ENCODE results near the gene NAXE. TPM values are rescaled to one million over a fixed set of nuclear protein-coding genes. Genes with fewer than 3 reads are reported as not detected.

The NAXE gene
- total RNA-seq, 1 experiment from 2014 or later: 96.6 TPM

- H2BK120ac ChIP-seq (ENCODE audit: low read depth, low read length, poor library complexity, severe bottlenecking): no peak within 1 kb of the TSS
- H4K8ac ChIP-seq (replicated peaks; ENCODE audit: insufficient read length, low read depth, low read length): no peak within 1 kb of the TSS
- H3K9ac ChIP-seq (ENCODE audit: extremely low read depth, insufficient read length, low read length): no peak within 1 kb of the TSS
- no peak within 1 kb of the TSS for H2BK15ac ChIP-seq (ENCODE audit: low read depth, low read length)
- TF ChIP-seq CTCF (conservative IDR thresholded peaks at IDR 0.05): no peak
- H2BK20ac ChIP-seq (ENCODE audit: low read depth, low read length, poor library complexity, severe bottlenecking): no peak within 1 kb of the TSS
- Mint-ChIP-seq H3K4me3 (no peak within 1 kb of the TSS; a peak in 1 of 5 replicates), H3K27me3 (ENCODE audit: low read depth) (no peaks in the 10 kb centered on the region; the same call in 1 of the 2 replicates), H3K4me1 (peaks cover 7 to 9% of the 10 kb centered on the region in 2 experiments), H3K9me3 (no peaks in the 10 kb centered on the region), H3K27ac (peak within 1 kb of the TSS in 1 of 3 experiments; percentile 25; a peak in 1 of 7 replicates), H3K36me3 (ENCODE audit: insufficient read depth in 1 of 3, low read depth in 3 of 3) (no peaks in the 10 kb centered on the region)
- H3K79me2 ChIP-seq (ENCODE audit: insufficient read depth, low read length): no peaks in the 10 kb centered on the region
- no peak within 1 kb of the TSS for H2BK5ac ChIP-seq (ENCODE audit: insufficient read length, low read length)
- no peak within 1 kb of the TSS for H3K23ac ChIP-seq (ENCODE audit: insufficient read length, low read depth, low read length)
- no peaks in the 10 kb centered on the region for H3K23me2 ChIP-seq (ENCODE audit: insufficient read length, low read depth, low read length, poor library complexity, severe bottlenecking)
- no peak within 1 kb of the TSS for H3T11ph ChIP-seq (ENCODE audit: low read length)
- WGBS (ENCODE audit: extremely low coverage, insufficient read length, low lambda C conversion rate): no CpG with 5 or more reads among the region's 5 CpGs
- H4K20me1 ChIP-seq (ENCODE audit: control insufficient read depth, insufficient read depth, insufficient read length): no peaks in the 10 kb centered on the region
- no peak within 1 kb of the TSS for H3K56ac ChIP-seq (ENCODE audit: insufficient read length, low read depth, low read length)
- H4K91ac ChIP-seq (ENCODE audit: insufficient read length, low read depth, low read length): no peak within 1 kb of the TSS
- H3K27ac ChIP-seq (ENCODE audit: insufficient read length, low read depth, low read length): no peak within 1 kb of the TSS
- H2AK5ac ChIP-seq (ENCODE audit: insufficient read length, low read length): no peak within 1 kb of the TSS
- H4K5ac ChIP-seq (ENCODE audit: insufficient read length, low read depth, low read length): no peak within 1 kb of the TSS
- DNase-seq: no peak
- H3K27me3 ChIP-seq (ENCODE audit: insufficient read depth, low read length): no peaks in the 10 kb centered on the region
- H3K4me1 ChIP-seq (ENCODE audit: insufficient read depth, low read length): no peaks in the 10 kb centered on the region
- H3K4me2 ChIP-seq (ENCODE audit: insufficient read depth, insufficient read length, low read length): no peak within 1 kb of the TSS
- no peak within 1 kb of the TSS for H2BK12ac ChIP-seq (ENCODE audit: insufficient read length, low read depth, low read length)
- H3K18ac ChIP-seq (ENCODE audit: insufficient read length, low read depth, low read length): no peak within 1 kb of the TSS
- no peaks in the 10 kb centered on the region for H3K9me3 ChIP-seq (ENCODE audit: control insufficient read depth, low read depth, low read length)
- H3K79me1 ChIP-seq (ENCODE audit: insufficient read depth, low read depth, low read length, poor library complexity, severe bottlenecking): no peaks in the 10 kb centered on the region
- no peak within 1 kb of the TSS for H3K4ac ChIP-seq (ENCODE audit: low read depth, low read length)
- H2AFZ ChIP-seq (ENCODE audit: low read length): no peak within 1 kb of the TSS
- H3K14ac ChIP-seq (ENCODE audit: insufficient read depth, low read length): no peak within 1 kb of the TSS
Measured at GRCh38 chr1:156579472-156579871, 12.1 kb upstream of the NAXE start, which contains the start of gene TTC24. Gene TTC24, plus strand, starts transcription at chr1:156579723. Its CDS starts 1,642 bp downstream, at chr1:156581365.

Data from H9 (cell line).